Activated CD4-positive, alpha-beta T cell treated with anti-CD3 and anti-CD28 coated beads, Interleukin-2, Interleukin-4, amounts not matched to agents 100 ng/mL and 50 ng/mL, durations not matched to agents 16 hours and 8 hours (primary cell): Measurements from ENCODE around the gene HINFP.
A peak's percentile ranks its signal among the peaks of the same experiment; 100 is the strongest.
"Not testable (repeated sequence)": the region's sequence is repeated elsewhere in the genome, so short reads cannot be mapped to it uniquely, and the experiment has no call there.

Experiments used
- DNase-seq: peaks from one replicate; pipeline ENCODE4 v3.0.0-alpha.2; 2020; ENCODE audit warnings: low spot score

HINFP gene

DNA sequence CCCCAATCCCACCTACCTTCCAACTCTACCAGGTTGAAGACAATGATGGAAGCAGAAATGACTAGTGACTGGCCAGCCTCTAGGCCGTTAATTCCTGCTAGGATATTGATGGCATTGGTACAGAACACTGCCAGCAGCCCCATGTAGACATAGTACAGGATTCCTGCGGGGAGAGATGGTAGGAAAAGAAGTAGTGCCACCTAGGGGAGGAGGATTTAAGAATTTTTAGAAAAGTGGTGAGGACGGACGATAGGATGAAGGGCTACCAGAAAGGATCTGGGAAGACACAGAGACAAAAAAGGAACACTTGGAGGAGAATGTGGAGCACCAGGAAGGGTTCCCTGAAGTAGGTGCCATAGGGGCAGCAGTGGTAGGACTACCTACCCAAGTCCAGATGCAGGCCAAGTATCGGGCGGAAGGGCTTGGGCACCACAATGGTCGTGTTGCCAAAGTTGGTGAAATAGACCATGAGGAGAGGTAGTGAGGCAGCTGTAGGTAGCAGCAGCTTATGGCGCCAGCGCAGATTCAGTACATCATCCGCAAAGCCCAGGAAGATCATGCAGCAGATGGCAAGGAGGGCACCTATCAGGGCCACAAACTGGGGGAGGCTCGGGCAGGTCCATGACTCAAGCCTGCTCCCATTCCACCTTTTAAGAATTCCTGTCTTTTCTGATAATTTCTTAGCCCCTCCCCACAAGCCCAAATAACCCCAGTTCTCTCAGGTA, 21.0 kb upstream of the HINFP start:
- no peak for DNase-seq

DNA sequence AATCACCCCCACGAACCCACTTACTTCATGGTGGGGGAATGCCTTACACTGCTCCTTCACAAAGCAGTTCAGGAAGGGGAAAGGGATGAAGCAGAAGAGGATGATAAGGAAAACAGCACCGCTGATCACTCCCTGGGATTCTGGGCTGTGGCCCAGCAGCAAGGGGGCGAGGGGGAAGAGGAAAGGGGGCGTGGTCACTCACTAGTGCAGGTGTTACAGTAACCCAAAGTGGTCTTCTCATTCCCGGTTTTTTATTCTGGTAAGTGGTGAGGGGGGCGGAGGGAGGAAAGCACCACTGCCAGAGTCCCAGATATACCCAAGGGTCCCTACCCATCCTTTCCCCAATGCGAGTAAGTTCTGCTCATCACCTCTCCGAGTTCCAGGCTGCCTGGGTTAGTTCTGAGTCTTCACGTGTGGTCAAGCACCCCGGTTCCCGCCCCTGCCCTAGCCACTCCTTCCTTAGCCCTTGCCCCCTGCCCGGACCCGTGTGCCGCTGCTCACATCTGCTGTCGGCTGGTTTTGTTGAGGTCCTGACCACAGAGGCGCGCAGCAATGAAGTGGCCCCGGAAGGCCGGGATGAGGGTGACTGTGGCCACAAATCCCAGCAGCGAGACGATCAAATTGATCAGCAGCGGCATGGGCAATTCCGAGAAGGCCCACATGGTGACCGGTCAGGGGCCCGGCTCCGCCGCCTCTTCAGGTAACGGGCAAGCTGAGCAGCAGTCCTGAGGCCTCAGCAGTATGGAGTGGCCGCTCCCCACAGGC, 20.2 kb upstream of the HINFP start:
- no peak for DNase-seq

DNA sequence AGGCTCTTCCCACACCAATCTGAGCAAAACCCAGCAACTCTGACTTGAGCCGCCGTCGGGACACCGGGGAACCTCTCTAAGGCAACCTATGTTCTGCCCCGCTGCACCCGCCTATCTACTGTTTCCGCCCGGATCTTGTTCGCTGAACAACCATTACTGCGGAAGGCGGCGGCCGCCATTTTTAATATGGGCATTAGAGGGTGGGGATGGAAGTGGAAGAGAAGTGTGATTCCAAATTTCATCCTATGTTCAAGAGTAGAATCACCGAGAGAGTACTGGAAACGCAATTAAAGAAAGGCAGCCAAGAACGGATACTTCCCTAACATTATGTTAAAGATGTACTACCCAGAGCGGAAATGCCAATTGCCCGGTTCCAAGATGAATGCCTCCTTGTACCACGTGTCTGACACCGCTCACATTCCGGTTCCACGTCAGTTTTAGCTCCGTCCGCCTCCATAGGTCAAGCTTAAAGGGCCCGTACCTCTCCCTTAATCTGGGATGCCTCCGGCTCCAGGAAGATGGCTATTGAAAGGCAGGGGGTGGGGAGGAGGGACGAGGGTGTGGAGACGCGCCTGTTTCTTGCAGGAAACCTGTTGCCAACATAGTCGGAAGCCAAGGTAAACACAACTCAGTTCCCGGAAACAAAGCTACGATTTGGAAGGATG, 19.5 kb upstream of the HINFP start, which contains the start of gene DPAGT1:
TSS of gene DPAGT1 (minus strand) at position 95 of the 665 bp plus-strand sequence. CDS start 198 bp downstream, outside the sequence.
- peak; percentile 91 for DNase-seq

DNA sequence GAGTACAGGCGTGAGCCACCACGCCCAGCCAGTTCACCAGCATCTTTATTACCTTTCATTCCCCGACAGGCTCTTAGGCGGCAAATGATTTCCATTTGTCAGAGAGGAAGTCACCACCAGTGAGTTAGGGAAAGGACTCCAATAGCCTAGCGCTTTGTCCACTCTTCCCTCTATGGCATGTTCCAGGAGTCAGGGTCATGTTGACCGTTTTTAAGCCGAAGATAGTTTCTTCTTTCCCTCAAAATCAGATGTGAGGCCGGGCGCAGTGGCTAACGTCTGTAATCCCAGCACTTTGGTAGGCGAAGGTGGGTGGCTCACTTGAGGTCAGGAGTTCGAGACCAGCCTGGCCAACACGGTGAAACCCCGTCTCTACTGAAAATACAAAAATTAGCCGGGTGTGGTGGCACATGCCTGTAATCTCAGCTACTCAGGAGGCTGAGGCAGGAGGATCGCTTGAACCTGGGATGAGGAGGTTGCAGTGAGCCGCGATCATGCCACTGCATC, 18.2 kb upstream of the HINFP start:
- DNase-seq = not testable (repeated sequence)

DNA sequence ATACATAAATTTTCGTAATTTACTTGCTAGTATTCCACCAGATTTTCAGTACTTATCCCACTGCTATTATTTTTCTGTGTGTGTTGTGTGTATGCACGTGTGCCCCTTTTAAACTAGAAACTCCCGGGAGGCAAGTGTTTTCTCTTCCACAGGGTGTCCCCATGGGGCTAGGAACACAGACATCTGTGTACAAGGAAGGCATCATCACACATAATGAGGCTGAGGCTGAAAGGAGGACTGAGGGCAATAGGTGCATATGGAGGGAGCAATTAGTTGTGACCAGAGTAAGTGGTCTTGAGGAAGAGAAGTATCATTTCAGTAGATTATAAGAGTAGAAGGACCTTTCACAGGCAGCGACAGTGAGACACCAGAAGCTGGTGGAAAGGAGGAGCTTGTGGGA, 17.6 kb upstream of the HINFP start:
- DNase-seq = no peak

DNA sequence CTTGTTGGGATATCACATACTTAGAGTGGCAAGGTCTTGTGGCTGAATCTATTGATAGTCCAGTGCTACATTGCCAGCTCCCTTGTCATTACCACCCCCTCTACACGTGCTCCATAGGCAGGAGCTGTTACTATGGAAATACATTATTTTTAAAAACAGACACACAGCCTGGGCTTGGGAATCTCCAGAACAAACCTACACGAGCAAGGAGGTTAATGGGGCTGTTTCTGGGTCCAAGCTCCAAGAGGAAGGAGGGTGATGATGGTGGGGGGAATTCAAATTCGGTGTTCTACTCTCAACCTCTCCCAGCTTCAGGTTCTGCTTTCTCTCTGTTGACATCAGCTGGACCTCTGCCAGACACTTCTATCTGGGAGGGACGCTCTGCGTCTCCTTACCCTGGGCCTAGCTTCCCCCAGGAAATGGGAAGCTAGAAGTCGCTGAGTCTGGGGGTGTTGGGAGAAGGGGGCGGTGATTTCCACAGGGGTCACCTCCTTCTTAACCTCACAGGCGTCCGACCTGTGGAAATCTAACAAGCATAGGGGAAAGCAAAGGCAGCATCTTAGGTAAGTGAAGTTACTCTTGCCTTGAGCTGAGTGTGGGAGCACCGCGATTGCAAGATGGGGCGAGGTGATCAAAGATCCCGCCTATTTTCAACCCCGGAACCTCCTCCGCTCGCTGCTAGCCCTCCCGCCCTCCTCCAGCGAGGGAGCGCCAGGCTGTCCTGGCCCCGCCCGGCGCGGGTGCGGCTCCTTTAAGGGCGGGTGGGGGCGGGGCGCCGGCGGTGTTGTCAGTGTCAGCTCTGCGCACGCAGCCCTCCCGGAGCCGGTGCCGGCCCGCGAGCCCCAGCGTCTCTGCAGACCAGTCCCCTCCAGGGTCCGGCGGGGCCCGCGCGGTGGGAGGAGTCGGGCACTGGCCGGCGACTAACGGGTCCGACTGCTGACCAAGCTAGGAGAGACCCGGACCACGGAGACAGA, 14.5 kb upstream of the HINFP start, which contains the start of gene C2CD2L:
TSS of gene C2CD2L (plus strand) at position 781 of the 974 bp plus-strand sequence. CDS start 398 bp downstream, outside the sequence.
- DNase-seq = peak; percentile 92

DNA sequence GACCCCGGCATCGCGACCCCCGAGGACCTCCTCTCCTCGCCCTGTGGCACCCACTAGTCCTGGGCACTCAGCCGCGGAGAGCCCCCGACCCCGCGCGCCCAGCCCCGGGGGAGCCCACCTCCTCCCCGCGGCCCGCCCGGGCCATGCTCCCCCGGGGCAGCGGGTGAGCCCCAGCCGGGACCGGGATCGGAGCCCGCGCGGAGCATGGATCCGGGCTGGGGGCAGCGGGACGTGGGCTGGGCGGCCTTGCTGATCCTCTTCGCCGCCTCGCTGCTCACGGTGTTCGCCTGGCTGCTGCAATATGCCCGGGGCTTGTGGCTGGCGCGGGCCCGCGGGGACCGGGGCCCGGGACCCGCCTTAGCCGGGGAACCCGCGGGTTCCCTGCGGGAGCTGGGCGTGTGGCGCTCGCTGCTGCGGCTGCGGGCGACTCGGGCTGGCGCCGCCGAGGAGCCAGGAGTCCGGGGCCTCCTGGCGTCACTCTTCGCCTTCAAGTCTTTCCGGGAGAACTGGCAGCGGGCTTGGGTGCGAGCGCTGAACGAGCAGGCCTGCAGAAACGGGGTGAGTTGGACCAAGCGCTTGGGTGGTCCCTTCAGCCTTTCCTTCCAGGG, 13.7 kb upstream of the HINFP start:
- no peak for DNase-seq

DNA sequence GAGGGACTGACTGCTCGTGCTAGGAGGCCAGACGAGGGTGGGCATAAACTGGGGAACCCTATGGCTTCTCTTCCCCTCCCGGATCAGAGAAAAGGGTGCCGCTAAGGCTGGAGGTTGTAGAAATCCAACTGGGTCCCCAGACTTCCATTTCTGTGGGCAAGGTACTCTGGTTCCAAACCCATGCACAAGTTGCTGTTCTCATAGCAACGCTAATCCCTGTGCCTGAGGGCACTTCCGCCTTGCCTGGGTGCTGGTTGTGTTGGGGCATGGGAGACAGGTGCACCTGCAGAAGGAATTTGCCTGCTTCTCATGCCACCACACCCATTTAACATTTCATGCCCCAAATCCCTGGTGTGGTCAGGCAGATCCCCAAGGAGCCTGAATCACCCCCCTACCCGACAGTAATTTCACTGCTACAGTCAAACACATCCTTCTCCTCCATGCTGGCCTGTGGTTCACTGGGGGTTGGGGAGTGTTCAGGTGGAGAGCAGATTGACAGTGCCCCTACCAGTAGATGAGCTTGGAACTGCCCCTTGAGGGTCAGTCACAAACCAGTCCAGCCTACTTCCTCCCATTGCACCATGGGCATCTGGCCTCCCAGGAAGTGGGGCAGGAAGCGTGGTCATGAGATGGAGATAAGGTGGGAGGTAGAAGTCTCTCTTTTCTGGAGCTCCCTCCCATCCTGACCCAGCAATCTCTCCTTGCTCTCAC, 13.1 kb upstream of the HINFP start:
- DNase-seq = no peak

DNA sequence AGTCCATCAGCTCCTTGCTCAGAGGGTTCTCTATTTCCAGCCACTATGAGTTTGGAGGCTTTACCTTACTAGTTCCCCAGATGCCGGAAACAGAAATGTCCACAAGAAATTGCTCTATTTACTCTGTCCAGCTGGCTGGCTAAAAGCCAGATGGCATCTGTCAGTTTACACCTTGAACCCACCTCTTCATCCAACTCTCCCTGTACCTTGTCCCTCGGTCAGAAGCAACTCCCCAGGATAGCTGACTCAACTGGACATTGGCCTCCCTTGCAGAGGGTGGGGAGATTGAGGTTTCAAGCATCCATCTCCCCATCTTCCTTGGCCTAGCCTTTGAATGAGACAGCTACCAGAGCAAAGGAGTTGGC, 12.5 kb upstream of the HINFP start:
- DNase-seq = no peak

DNA sequence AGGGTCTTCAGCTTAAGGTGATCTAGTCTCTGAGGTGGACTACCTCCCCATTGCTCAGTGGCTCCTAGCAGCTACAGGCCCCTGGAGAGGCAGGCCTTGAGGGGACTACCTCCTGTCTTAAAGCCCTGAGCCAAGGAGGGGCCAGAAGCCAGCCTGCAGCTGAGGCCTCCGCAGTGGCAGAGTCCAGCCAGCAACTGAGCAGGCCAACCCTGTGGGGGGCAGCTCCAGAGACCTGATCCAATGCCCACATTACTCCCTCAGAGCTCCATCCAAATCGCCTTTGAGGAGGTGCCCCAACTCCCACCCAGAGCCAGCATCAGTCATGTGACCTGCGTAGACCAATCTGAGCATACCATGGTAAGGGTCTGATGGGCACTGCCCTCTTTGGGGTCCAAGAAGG, 11.5 kb upstream of the HINFP start:
- DNase-seq = no peak

DNA sequence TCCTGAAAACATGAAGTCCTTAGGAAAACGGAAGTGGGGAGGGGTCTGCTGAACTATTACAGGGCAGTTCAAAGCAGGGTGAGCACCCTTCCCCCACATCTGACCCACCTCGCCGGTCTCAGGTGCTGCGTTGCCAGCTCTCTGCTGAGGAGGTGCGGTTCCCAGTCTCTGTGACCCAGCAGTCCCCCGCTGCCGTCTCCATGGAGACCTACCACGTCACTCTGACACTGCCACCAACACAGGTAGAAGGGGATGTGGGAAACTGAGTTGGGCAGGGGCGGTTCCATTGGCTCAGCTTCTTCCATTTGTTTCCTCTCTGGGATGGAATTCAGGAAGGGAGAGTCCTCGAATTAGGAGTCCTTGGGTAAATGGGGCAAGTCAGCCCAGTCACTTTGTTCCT, 10.9 kb upstream of the HINFP start:
- no peak for DNase-seq

DNA sequence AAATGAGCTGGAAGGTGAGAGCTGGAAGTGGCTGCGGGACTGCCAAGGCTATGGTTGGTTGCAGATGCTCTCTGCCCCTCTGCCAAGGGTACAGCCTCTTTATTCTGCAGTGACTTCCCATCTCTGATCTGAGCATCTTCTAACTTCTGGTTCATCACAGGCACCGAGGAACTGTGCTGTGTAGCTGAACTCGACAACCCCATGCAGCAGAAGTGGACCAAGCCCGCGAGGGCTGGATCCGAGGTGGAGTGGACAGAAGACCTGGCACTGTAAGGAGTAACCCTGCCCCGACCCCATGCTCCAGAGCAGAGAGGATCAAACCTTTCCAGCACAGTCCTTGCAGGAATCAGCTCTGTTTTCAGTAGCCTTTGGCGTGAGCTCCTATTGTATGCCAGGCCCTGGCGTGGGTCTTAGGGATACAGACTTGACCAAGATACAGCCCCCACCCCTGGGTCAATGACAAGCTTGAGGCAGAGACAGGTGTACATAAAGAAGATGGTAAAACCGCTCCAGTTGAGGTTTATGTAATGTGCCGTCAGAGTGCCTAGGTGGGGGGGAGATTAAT, 9.9 kb upstream of the HINFP start:
- no peak for DNase-seq

DNA sequence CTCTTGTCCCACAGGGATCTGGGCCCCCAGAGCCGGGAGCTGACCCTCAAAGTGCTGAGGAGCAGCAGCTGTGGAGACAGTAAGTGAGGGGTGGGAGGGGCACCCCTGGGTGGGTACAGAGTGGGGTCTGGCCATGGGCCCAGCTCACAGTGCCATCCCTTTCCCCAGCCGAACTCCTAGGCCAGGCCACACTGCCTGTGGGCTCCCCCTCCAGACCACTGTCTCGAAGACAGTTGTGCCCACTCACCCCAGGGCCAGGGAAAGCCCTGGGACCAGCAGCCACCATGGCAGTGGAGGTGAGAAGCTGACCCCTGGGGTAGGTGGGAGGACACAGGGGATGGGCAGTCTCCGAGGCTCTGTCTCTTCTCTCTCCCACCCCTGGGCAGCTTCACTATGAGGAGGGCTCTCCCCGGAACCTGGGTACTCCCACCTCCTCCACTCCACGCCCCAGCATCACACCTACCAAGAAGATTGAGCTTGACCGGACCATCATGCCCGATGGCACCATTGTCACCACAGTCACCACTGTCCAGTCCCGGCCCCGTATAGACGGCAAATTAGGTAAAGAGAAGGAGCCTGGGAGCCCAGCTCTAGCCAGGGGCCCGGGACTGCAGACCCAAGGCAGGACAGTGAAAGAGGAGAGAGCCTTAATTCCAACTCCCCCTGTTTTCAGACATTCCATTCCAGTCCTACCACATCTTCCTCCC, 8.9 kb upstream of the HINFP start:
- DNase-seq = no peak

DNA sequence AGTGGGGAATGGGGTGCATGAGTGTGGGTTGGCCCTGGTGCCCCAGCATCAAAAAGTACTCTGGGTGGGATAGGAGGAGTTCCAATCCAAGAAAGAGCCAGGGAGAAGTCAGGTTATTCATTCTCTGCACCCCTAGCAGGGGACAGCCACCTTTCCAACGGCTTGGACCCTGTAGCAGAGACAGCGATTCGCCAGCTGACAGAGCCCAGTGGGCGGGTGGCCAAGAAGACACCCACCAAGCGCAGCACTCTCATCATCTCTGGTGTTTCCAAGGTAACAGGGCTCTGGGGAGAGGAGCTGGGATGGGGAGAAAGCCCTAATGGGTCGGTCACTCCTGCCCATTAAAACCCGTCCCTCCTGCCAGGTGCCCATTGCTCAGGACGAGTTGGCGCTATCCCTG, 7.7 kb upstream of the HINFP start:
- DNase-seq = no peak

DNA sequence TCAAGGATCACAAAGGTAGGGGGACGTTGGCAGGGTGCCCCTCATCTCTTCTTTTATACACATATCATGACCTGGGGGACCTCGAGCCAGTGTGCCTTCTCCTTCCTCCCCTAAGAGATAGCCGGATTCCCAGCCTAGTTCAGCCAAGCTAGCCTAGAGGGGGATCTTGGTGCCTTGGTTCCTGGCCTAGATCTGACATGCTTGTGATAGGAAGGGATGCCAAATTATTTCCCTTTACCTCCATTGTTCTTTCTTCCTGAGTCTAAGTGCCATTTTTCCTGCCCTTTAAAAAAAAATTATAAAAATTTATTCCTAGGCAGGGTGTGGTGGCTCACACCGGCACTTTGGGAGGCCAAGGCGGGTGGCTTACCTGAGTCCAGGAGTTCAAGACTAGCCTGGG, 7.0 kb upstream of the HINFP start:
- no peak for DNase-seq

DNA sequence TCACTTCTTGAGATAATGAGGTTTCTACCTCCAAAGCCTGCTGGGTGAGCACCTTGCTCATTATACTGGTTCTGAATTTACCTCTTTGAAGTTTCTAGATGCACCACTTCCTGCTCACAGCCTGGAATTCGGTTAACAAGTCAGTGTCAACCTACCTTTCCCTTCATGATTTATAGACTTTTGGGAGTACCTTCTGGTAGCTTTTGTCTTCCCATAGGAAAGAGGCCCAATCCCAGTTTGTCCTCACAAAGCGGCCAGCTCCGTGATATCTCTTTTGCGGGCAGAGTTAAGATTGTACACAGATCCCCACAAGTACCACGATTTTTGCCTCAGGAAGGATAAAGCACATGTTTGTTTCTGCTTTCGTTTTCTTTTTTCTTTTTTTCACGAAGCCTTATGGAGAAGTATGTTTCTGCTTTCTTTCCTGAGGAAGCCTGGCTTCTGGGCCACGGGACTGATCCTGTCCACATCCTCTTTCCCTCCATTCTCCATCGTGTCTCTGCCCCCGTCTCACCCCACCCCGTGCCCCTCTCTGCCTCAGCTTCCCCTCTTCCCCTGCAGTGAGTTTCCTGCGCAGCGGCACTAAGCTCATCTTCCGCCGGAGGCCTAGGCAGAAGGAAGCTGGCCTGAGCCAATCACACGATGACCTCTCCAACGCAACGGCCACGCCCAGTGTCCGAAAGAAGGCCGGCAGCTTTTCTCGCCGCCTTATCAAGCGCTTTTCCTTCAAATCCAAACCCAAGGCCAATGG, 5.7 kb upstream of the HINFP start:
- DNase-seq = no peak

DNA sequence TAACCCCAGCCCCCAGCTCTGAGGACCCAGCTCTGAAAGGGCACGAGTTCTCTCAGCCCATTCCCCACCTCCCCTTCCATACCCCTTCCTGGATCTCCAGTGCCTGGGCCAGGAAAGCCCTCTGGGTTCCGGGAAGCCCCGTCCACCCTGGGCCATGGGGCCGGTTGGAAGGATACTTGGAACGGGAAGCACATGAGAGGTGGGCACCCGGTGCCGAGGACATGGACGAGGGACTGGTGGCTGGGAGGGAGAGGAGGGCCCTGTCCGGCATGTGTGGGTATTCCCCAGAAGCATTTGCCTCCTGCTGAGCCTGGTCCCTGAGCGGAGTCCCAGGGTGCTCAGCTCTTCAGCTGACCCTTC, 5.2 kb upstream of the HINFP start:
- no peak for DNase-seq

DNA sequence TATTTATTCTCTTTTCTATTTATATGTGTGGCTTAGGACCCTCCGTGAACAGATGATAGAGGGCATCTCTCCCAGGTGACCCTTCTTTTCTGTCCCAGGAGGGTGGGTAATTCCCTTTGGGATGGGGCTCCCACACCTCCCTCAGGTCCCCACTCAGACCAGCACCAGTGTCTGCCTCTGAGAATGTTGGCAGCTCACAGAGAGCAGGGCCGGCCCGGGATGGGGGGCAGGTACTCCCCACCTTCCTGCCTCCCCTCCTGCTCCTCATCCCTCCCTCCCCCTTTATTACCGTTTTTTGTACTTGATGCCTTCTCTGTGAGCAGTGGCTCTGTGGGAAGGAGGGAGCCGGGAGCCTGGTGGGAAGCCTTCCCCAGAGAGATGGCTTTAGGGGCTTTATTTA, 4.8 kb upstream of the HINFP start:
- DNase-seq = no peak
